CD4-positive, alpha-beta T cell treated with Interleukin-15 for 4 hours (primary cell): ENCODE measurements around the gene PPCDC.

Experiments
- DNase-seq: peaks from one replicate; pipeline ENCODE4 v3.0.0-alpha.2; 2020; ENCODE audit warnings: low spot score

Gene PPCDC

DNA sequence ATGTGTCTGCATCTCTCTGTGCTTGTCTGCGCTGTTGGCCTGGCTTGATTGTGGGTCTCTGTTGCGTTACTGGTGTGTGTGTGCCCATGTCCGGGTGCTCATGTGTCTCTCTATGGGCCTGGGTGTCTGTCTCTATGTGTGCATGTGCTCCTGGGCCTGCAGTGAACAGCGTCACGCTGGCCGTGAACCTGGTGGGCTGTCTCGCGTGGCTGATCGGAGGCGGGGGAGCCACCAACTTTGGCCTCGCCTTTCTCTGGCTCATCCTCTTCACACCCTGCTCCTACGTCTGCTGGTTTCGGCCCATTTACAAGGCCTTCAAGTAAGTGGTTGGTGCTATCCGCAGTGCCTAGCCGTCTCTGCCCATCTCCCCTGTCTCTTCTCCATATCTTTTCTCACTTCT lies 7.0 kb upstream of the PPCDC start:
- DNase-seq, result no peak

DNA sequence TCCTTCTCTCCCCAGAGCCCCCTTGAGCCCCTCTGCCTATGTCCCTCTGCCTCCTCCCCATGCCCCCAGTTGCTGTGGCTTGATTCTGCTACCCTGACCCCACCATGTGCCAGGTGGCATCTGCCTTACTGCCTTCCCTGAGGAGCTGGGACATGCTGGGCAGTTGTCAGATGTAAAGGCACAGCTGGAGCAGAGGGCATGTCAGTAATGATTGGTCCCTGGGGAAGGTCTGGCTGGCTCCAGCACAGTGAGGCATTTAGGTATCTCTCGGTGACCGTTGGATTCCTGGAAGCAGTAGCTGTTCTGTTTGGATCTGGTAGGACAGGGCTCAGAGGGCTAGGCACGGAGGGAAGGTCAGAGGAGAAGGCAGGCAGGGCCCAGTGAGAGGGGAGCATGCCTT lies 3.5 kb upstream of the PPCDC start:
- no peak for DNase-seq

DNA sequence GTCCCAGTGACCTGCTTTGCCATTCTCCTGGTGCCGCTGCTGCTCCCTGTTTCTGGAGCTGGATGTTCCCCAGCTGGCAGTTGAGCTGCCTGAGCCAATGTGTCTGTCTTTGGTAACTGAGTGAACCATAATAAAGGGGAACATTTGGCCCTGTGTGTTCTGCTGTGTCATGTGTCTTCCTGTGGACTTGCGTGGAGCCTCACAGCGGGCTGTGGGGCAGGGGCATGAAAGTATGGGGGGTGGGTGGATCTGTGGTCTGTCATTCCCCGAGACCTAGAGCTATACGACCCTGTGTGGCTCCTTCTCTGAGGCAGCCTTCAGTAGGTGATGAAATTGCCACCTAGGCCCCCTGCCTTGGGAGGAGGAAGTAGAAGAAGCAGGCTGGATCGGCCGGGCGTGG lies 2.0 kb upstream of the PPCDC start:
- no peak for DNase-seq

DNA sequence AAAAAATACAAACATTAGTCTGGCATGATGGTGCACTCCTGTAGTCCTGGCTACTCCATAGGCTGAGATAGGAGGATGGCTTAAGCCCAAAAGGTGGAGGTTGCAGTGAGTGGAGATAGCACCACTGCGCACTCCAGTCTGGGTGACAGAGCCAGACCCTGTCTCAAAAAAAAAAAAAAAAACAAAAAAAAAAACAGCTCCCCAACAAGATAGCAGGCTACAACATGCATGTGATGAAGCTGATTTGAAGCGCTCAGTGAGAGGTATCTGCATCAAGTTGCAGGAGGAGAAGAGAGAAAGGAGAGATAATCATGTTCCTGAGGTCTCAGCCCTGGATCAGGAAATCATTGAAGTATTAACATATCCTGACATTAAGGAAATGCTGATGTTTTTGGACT lies 608 bp upstream of the PPCDC start:
- DNase-seq, result no peak

DNA sequence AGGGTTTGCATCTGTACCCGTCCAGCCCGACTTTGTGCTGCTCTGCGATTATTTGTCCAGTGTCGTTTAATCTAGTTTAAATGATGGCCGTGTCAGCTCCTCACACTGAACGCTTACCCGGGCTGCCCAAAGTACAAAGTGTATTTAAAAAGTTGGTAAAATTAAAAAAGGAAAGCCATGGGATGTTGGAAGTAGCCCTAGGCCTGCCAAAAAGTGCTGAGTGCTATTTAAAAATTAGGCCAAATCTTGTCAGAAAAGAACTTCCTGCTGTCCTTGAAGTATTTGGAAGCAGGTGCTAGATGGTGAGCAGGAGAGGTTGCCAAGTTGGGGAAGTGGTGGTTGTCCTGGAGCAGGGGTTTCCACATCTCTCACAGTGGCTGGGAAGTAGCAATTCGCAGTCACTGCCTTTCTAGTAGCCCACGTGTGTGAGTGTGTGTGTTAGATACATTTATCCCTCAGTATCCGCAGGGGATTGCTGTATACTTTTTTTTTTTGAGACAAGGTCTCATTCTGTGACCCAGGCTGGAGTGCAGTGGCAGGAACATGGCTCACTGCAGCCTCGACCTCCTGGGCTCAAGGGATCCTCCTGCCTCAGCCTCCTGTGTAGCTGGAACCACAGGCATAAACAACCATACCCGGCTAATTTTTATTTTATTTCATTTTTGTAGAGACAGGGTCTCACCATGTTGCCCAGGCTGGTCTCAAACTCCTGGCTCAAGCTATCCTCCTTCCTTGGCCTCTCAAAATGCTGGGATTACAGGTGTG lies 664 bp downstream of the PPCDC start:
- no peak for DNase-seq

DNA sequence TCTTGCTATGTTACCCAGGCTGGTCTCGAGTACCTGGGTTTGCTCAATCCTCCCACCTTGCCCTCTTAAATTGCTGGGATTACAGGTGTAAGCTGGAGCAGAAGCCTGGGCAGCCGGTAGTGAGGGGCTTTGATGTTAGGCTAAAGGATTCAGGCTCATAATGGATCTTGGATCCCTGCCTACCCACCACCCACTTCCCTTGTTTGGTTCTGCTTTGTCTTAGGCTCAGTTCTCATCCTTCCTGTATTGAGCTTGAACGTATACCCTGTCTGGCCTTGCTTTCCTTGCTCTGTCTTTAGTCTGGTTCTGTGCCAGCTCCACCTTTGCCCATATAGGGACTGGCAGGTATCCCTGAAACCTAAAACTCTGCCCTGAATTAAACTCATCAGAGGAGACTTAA lies 1.7 kb downstream of the PPCDC start:
- no peak for DNase-seq

DNA sequence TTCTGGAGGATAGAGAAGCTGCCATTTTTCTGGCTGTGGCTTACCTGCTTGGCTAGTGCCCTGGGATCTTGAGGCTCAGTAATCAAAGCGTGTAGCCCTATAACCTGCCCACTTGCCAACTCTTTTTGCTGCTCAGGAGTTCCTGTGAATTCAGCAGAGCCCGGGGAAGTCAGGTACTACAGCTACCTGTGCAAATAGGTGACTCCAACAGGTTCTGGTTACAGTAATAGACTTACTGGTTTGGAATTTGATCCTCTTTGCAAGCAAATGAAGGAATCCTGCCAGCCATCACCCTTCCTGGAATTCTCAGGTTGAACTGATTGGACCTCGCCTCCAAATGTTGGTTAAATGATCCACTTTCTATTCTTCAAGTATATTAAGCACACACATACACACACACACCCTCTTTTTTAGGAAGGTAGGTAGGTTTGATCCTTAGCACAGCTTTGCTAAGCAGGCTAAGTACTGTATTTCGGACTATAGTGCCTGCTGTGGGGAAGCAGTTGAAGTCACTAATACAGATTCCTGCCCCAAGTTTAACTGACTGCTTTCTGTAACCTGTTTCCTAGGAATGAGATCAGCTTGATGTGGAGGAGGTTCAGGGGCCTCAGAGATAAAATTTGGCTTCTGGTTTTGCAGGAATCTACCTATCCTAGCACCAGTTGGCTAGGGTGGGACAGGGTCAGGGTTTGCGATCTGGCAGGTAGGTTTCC lies 2.3 kb downstream of the PPCDC start:
- DNase-seq, result no peak

DNA sequence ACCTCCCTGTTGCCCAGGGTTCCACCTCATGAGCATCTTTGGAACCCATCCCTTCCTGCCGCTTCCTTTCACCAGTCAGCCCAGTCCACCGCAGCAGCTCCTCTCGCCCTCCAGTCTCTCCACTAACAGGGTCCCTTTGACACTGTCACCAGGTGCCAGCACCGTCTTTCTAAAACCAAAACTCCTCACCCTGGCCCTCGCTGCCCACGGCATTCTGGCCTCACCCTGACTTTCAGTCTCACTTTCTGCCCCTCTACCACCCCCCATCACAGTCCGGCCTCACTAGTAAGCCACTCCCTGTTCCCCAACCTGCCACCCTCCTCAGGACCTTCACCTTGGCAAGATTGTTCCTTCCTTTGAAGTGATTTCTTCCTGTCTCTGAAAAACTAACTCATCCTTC lies 4.2 kb downstream of the PPCDC start:
- DNase-seq, result no peak

DNA sequence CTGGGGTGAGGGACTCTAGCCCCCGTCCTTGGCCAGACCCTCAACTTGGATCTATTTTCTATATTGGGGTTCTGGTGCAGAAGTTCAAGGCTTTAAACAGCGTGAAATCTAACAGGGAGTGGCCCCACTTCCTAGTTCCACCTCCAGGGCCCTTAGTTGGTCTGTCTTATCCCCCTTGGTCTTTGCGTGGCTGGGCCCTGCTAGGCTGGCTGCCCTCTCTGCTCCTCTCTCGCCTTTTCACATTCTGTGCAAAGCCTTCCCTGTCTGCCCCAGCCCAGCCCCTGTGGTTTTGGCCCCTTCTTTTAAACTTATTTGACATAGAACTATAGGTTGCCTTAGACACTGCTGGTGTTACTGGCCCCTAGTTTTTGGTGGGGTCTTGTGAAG lies 5.6 kb downstream of the PPCDC start:
- DNase-seq, result no peak

DNA sequence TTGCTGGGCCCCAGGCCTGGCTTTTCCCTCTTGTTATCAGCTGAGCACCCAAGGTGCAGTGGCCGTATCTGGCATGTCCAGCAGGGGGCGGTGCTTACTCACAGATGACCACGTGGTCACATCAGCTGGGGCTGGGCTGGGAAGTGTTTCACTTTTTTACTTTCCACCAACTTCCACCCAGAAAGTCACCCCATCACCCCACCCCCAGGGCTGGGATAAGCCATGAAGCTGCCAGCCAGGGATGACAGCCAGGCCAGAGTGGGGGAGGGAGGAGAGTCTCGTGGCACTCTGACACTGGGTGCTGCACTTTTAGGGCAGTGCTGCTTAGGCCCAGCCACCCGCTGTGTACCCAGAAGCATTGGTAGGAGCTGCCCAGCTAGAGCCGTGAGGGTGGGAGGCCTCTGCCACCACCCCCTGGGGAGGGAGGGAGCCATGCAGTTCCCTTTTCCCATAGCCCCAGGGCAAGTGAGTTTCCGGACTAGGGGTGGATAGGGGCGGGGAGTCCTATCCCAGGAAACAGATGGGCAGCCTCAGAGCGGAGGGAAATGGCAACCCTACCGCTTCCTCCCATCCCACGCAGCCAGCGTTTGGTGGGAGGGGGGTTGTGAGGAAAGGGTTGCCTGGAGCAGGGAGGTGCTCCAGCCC lies 6.1 kb downstream of the PPCDC start:
- peak; percentile 87 for DNase-seq

DNA sequence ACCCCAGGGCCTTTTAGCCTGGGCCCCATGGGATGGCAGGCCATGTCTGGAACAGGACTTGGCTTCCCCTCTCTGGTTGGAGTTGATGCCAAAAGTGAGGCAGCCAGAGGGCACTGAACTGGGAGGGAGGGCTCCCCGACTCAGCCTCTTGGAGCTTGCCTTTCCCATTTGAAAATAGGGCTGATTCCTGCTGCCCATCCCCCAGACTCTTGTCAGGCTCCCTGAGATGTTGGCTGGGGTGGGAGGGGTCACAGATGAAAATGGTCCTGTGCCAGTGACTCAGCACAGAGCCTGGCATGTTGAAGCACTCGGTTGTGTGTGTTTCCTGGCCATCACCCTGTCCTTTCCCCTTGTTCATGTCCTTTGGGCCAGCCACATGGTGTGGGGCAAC lies 6.6 kb downstream of the PPCDC start:
- no peak for DNase-seq

DNA sequence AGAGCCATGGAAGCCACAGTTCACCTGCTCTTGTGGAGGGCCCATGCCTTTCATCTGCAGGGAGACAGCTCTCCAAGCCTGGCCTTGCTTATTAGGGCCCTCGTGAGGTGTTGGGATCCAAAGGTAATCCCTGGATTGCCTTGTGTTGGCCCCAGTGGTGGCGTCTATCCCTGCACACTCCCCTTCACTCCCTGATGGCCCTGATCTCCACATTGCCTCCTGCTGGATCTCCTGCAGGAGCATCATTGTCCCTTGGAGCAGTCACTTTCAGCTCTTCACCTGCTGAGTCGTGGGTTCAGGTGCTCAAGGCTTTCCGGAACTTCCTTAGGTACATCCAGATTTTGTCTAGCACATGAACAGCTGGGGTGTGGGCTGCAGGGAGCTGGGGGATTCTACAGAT lies 7.0 kb downstream of the PPCDC start:
- no peak for DNase-seq

DNA sequence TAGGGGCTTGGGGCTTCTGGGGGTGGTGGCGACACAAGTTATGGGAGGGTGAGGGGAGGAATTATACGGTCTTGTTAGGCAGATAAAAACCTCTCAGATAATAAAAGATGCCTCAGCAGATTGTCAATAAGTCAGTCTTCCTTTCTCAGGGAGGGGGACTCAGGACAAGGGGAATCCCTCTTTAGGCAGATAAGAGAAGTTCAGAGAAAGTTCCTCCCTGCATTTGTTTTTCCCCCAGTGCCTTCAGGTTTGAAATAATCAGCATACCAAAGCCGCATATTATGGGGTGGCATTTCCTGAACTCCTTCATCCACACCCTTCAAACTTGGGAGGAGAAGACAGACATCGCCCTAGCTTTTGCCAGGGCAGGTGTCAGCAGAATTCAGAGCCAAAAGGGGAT lies 8.5 kb downstream of the PPCDC start:
- DNase-seq, result no peak

DNA sequence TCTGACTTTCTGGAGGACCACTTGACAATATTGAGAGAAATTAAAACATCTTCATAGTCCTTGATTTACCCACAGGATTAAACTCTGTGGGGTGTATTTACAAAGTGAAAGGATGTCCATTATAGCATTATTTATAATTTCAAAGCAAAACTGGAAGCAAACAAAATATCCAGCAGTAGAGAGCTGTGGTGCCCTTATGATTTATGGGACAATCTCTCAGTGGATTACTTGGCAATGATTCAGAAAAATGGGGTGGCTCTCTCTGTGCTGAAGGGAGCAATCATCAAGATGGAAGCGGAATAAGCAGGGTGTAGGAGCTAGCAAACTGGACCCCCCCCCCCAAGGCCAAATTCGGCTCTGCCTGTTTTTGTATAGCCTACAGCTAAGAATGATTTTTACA lies 9.0 kb downstream of the PPCDC start:
- no peak for DNase-seq

DNA sequence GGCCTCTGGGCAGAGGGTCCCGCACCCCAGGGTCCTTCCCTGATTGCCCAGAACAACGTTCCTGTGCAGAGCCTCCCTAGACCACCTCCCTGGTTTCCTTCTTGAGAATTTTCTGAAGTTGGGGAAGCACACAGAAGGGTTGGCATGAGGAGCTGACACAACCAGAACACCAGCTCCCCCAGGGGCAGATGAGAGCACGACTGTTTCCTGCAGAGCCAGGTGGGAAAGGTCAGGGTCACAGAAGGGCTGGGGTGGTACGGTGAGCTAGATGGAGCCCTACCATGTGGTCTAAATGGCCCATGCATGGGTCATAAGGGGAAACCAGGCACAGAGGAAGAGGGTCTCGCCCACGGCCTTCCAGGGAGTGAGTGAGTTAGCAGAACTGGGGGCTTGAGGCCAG lies 10.4 kb downstream of the PPCDC start:
- DNase-seq, result no peak

DNA sequence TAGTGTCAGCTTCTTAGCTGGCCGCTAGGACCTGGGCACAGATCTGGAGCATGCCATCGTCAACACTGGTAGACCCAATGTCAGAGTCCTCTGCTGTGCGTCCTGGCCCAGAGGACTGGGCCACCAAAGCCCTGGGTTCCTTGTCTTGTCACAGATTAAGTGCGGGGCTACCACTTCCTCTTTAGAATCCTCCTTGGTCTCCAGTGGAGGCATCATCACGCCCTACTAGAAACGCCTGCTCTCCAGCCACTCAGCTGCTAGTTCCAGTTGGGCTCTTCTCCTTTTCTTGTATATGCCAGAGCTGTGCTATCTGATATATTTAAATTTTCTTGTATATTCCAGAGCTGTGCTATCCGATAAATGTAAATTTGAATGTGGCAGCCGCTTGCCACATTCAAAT lies 11.2 kb downstream of the PPCDC start:
- DNase-seq, result no peak

DNA sequence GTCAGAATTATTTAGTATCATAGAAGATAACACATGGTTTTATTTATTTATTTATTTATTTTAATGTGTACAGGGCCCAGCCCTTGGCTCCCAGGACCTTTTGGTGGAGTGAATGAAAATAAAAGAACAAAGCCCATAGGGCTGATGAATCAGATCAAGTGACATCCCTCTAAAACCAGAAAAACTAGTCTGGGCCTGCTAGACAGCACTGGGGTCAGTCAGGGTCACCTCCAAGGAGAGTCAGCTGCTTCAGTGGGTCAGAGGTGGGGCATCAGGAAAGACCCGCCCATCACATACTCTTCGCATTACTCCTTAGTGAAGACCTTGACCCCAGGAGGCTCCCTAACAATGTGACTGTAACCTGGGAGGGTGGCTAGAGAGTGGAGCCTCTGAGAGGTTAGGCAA lies 12.8 kb downstream of the PPCDC start:
- no peak for DNase-seq

DNA sequence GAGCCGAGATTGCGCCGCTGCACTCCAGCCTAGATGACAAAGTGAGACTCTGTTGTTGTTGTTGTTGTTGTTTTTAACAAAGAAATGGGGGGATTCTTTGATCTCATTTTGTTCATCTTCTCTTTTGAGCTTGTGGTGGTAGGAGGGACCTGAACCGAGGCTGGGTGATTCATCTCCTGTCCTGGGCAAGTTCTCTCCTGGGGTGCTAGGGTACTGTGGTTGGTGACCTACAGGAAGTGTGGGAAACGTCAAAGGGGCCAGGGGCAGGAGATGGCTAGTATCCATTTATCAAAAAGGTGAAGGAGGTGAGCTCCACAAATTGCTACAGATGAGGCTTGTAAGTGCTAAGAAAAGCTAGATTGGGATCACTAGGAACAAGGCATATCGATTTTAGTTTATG lies 14.3 kb downstream of the PPCDC start:
- no peak for DNase-seq

DNA sequence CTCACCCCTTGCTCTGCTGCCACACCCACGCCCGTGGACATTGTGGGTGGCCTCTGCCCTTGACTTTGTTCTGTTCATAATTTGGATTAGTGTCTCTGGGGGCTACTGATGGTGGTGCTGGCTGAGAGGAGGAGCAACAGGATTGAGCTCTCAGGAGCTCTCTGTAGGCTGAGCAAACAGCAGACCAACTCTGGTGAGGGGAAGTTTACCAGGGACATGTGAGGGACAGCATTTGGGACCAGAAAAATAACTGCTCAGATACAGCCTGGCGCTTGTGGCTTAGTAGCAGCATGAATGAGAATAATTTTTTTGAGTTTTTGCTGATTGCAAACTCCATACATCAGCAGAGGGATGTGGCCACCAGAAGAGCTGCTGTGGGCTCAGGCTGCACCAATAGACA lies 14.8 kb downstream of the PPCDC start:
- DNase-seq, result no peak

DNA sequence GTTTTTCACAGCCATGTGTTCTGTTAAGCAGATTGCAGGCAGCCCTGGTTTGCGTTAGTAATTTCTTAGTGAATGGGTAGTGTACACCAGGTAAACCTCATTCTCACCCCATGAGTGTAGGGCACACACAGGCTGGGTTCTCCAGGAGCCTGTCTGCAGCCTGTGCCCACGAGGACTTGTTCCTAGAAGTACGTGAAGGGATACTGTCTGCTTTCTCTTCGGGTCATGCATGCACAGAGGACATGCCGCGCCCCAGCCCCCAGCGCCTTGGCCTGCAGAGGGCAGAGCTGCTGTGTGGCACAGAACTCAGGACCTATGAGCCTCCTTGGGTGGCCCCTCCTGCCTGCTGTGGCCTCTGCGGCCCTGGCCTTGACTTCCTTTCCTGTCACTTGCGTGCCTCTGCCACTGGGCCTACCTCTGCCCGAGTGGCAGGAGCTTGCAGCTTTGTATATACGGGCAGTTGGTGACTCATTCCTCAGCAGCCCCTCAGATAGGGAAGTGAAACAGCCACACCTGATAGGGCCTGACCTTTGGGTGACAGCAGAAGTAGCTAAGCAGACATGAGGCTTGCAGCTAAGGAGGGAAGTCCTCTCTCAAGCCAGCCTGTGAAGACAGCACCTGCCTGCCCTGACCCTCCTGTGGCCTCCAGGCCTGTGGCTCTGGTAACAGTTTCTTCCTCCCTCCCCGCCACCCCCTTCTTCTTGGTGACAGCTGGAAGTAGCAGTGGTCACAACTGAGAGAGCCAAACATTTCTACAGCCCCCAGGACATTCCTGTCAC lies 19.5 kb downstream of the PPCDC start:
- DNase-seq, result peak; percentile 54

DNA sequence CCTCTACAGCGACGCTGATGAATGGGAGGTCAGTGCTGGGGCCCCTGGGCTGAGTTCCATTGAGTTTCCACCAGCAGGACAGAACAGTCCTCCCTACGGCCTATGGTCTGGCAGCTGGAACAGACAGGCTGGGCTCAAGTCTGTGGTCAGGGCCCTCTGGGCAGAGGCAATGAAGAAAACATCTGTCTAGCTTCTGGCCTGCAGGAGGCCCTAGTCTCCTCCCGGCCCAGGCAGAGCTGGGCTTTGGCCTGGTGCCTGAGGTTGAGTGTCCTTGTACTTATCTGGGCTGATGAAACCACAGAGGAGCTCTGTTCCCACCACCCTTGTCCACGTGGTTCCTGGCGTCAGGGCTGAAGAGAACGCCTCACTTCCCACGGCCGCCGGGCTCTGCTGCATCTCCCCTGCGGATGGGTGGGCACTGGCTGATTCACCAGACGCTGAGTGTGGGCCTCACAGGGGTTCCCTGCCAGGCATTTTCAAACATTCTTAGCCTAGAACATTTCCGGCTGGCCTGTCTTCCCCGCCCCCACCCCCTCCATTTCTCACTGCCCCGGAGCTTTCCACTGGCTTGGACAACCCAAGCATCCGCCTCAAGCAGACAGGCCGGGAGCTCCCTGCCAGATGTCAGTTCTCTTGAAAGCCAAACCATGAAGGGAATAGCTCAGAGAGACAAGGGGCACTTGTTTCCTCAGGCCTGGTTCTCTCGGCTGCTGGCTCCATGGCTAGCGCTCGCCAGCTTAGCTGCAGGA lies 20.3 kb downstream of the PPCDC start:
- DNase-seq, result peak; percentile 20
